ENCODE results near the gene EIF4G1.

Gene EIF4G1

DNA sequence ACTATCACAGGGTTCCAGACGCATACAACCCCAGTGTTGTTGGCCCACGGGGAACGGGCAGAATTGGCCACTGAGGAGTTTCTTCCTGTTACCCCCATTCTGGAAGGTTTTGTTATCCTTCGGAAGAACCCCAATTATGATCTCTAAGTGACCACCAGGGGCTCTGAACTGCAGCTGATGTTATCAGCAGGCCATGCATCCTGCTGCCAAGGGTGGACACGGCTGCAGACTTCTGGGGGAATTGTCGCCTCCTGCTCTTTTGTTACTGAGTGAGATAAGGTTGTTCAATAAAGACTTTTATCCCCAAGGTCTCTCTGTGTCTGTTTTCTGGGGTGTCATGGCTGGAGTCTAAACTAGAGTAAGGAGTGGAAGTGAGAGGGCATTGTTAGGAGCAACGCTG lies 5.7 kb upstream of the EIF4G1 start:
- DNase-seq, result no peak

DNA sequence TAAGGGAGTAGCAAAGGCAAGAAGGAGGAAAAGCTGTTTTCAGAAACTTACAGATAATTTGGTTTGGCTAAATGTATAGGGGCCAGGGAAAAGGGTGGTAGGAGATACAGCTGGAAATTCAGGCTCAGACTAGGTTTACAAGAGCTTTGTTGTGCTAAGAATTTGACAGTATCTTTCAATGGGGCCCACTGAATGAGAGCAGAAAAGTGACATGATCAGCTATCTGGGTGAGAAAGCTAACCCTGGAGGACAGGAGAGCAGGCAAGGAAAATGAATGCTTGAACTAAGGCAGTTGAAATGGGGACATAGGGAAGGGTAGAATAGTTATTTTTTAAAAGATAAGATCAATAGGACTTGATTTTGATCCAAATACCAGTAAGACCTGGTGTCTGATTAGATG lies 2.8 kb upstream of the EIF4G1 start:
- no peak for DNase-seq

DNA sequence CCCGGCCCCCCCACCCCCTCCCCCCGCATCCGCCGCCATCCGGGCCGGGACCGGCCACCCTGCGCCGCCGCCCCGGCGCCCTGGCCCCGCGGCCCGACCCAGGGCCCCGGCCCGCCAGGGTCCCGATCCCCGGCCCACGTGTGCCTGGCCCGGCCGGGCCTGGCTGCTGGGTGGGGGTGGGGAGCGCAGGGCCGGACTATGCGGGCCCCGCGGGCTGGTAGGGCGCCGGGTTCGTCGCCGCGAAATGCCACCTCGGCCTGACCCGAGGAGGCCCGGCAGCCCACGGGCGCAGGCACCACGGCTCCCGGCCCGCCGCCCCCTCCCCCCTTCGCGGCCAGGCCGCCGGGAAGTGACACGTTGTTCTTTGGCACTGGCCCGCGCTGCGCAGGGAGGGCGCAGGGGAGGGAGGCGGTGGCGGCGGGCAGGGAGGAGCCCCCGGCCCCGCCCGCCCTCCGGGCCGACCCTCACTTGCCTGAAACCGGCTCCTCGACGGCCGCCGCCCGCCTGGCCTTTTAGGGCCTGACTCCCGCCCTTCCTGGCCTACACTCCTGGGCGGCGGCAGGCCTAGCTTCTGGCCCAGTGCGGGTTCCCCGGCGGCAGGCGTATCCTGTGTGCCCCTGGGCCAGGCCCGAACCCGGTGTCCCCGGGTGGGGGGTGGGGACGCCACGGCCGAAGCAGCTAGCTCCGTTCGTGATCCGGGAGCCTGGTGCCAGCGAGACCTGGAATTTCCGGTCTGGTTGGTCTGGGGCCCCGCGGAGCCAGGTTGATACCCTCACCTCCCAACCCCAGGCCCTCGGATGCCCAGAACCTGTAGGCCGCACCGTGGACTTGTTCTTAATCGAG lies 515 bp downstream of the EIF4G1 start:
- peak; percentile 67 for DNase-seq

DNA sequence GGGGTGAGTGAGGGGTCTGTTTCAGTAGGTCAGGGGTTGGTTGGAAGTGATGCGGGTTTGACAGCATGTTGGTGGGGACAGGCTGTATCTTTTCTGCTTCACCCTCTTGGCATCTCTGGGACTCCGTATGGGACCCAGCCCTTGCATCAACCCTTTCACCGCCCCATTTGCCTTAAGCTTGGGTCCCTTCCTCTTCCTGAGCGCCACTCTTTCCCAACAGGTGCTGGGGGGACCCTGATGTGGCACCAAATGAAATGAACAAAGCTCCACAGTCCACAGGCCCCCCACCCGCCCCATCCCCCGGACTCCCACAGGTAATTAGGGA lies 1.1 kb downstream of the EIF4G1 start:
- DNase-seq, result no peak

DNA sequence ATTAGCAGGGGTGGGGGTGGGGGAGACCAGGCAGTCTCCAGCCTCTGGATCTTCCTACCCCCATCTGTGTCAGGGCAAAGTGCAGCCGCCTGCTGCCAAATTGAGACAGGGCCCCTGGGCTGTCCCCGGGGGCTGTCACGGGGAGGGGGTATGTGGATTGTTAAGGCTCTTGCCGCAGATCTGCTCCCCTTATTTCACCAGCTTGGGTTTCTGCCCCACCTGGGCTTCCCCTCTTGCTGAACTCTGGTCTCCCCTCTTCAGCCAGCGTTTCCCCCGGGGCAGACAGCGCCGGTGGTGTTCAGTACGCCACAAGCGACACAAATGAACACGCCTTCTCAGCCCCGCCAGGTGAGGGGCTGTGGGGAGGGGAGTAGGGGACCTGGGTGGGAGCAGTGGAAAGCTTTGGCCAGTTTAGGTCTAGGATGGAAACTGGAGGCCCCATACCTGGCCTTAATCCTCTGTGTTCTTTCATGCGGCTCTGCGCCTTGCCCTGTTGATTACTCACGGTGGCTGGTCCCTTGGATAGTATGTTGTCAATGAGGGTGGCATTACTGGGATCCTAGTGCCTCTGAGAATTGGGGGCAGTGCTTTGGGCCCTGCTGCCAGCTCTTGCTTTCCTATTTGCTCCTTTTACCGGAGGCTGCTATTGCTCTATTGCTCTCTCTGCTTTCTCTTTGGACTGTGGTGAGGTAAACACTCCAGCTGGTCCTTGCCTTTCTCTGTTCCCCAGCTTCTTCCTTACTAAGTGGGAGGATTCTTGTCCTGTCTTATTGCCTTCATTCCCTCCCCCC lies 1.7 kb downstream of the EIF4G1 start:
- DNase-seq, result no peak

DNA sequence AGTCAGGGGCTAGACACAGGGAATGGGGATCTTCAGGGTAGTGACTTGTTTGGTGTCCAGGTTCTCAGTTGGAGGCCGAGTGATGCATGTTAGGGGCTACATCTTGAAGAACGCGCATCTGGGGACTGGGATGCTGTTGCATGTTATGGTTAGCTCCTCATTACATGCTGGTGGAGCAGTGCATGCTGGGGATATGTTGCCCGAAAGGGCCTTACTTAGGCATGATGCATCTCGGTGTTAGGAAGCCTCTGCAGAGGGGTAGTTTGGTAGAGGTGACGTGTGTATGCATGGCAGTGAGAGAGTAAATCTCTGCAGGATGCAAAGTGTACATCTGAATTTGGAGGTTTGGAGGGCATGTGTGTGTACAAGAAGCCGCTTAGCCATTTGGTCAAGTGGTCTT lies 2.4 kb downstream of the EIF4G1 start:
- DNase-seq, result no peak

DNA sequence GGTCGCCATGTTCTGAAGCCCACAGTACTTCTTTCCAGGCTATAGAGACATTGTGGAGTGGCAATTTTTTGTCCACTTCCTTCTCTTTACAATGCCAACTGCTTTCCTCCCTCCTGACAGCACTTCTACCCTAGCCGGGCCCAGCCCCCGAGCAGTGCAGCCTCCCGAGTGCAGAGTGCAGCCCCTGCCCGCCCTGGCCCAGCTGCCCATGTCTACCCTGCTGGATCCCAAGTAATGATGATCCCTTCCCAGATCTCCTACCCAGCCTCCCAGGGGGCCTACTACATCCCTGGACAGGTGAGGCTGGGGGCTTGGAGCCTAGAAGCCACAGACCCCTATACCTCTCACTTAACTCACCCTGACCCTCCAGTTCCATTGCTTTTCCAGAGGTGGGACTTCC lies 2.8 kb downstream of the EIF4G1 start:
- no peak for DNase-seq

DNA sequence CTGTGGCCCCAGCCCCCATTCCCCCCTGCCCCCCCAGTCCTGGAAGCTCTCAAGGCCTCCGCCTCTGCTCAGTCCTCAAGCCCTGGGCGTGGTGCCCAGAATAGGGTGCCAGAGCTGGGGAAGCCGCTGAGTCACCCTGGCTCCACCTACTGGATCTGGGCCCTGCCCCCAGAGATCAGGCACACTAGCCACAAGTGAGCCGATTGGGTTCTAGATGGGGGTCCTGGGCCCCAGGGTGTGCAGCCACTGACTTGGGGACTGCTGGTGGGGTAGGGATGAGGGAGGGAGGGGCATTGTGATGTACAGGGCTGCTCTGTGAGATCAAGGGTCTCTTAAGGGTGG lies 5.7 kb downstream of the EIF4G1 start:
- peak; percentile 72 for DNase-seq

DNA sequence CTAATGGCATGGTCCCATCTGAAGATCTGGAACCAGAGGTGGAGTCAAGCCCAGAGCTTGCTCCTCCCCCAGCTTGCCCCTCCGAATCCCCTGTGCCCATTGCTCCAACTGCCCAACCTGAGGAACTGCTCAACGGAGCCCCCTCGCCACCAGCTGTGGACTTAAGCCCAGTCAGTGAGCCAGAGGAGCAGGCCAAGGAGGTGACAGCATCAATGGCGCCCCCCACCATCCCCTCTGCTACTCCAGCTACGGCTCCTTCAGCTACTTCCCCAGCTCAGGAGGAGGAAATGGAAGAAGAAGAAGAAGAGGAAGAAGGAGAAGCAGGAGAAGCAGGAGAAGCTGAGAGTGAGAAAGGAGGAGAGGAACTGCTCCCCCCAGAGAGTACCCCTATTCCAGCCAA lies 7.3 kb downstream of the EIF4G1 start:
- no peak for DNase-seq

DNA sequence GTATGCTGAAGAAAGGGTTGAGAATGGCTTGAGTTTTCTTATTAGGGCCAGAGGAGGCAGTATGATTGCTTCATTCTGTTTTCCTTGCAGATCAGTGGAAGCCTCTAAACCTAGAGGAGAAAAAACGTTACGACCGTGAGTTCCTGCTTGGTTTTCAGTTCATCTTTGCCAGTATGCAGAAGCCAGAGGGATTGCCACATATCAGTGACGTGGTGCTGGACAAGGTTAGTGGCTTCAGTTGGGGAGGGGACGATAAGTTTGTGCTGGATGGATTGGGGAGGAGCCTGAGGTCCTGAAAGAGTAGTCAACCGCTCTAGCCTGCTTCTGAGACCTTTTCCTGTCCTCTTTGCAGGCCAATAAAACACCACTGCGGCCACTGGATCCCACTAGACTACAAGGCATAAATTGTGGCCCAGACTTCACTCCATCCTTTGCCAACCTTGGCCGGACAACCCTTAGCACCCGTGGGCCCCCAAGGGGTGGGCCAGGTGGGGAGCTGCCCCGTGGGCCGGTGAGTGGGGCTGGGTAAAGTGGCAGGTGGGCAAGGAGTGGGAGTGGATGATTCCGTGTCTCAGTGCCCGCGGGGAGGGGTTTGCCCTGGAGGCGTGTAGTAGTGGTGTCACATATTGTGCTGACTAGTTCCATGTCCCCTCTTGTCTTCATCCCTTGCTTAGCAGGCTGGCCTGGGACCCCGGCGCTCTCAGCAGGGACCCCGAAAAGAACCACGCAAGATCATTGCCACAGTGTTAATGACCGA lies 8.5 kb downstream of the EIF4G1 start:
- no peak for DNase-seq

DNA sequence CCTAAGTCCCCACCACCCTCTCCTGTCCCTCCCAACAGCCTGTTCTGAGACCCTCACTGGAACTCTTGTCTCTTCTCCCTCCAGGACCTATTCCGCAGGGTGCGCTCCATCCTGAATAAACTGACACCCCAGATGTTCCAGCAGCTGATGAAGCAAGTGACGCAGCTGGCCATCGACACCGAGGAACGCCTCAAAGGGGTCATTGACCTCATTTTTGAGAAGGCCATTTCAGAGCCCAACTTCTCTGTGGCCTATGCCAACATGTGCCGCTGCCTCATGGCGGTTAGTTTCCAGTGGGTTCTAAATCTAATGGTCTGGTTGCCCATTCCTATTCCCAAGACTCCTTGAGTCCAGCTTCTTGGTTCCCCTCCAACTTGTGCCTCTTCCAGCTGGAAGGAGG lies 9.3 kb downstream of the EIF4G1 start:
- DNase-seq, result no peak

DNA sequence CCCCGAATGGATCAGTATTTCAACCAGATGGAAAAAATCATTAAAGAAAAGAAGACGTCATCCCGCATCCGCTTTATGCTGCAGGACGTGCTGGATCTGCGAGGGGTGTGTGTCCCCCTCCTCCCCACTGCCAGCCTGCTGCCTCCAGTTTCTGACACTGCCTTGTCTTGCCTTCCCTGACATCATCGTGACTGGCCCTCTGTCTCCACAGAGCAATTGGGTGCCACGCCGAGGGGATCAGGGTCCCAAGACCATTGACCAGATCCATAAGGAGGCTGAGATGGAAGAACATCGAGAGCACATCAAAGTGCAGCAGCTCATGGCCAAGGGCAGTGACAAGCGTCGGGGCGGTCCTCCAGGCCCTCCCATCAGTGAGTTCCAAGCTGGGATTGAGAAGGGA lies 10.9 kb downstream of the EIF4G1 start:
- no peak for DNase-seq

DNA sequence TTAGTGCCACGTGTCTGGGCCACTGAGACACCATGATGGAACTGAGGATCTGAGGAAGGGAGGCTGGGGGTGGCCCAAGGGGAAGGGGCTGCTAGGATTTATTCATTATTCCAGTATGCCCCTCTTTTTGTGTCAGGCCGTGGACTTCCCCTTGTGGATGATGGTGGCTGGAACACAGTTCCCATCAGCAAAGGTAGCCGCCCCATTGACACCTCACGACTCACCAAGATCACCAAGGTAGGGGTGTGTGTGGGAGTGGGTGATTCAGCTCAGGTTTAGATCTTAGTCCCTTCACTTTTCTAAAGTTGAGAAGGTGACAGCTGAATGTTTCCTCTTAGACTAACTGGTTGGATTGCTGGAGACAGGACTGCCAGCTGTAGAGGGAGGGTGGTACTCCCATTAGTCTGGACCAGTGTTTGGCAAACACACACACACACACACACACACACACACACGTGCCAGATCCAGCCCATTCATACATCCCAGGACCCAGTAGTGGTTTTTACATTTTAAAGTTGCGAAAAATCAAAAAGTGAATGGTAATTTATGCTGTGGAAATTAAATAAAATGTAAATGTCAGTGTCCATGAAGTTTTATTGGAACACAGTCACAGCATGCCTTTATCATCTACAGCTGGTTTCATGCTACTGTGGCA lies 11.4 kb downstream of the EIF4G1 start:
- DNase-seq, result peak; percentile 65

DNA sequence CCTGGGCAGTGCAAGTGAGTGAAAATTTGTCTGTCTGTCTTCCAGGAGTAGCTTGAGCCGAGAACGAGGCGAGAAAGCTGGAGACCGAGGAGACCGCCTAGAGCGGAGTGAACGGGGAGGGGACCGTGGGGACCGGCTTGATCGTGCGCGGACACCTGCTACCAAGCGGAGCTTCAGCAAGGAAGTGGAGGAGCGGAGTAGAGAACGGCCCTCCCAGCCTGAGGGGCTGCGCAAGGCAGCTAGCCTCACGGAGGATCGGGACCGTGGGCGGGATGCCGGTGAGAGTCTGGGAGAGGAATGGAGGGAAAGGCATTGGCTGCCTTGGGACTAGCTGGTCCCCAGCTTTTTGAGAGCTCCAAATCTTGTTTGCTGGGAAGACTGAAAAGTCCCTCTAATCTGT lies 12.8 kb downstream of the EIF4G1 start:
- DNase-seq, result no peak

DNA sequence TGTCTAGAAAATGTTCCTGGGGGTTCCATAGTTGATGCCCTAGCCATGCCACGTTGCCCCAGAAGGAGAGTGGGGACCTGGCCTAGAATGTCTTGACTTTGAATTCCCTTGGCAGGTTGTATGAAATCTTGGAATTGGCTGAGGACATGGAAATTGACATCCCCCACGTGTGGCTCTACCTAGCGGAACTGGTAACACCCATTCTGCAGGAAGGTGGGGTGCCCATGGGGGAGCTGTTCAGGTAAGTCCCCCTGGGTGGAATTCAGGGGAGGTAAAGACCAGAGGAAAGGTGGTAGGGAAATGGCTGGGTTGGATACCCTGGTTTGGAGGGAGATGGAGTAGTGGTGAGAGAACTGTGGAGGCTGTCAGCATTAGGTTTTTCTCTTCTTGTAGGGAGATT lies 14.1 kb downstream of the EIF4G1 start:
- no peak for DNase-seq

DNA sequence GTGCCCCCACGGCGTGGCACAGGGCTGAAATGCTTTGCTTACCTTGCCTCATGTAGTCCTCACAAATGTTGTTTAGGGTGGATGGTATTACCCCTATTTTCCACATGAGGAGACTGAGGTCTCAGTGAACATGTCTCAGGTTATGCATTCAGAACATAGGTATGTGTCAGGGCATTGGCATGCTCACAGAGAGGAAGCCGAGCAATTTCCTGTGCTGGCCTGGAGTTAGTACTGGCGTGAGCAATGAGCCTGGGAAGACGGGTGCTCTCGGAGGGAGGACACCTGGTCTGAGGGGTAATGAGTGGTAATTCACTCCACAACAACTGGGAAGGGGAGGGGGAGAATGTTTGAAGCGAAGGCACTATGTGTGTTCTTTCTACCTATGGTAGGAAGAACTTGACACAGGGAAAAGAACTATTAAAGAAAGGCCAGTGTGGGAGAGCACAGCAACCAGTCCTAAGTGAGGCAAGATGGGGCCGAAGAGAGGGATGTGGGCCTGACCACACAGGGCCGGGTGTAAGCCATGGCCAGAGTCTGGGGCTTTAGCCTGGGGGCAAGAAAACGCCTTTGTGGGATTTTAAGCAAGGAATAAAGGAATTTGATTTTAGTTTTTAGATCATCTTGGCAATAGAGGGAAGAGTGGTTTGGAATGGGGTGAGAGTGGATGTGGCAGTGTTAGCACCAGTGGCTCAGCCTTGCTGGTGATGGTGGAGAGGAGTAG lies 18.1 kb downstream of the EIF4G1 start:
- DNase-seq, result no peak

DNA sequence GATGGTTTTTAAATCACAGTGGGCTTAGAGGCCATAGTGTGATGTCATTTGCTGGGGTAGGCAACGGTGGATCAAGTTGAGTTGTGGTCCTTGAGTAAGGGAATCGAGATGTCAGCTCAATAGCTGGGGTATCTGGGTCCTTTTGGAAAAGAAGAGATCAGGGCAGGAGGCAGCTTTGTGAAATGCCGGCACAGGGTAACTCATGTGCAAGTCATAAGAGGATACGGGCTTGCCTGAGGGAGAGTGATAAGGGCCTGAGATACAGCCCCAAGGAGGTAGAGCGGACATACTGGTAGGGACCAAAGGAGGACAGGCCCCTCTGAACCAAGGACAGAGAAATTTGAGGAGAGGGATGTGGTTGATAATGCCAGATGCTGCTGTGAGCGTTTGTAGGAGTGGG lies 18.8 kb downstream of the EIF4G1 start:
- DNase-seq, result no peak

DNA sequence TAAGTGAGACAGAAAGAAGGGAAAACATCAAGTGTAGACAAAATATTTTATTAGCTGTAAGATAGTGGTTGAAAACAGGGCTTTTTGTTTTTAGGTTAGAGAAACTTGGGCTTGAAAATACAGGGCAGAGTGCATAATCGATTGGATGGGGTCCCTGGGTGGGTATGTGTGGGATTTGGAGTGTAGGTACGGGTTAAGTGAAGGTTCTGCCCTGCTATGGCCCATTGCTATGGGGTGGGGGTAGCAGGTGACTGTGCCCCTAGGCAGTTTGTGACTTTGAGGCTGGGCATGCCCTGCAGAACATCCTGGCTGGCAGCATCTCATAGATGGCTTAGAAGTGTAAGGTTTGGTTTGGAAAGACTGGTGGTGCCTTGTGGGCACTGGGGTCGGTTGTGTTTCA lies 19.3 kb downstream of the EIF4G1 start:
- no peak for DNase-seq

DNA sequence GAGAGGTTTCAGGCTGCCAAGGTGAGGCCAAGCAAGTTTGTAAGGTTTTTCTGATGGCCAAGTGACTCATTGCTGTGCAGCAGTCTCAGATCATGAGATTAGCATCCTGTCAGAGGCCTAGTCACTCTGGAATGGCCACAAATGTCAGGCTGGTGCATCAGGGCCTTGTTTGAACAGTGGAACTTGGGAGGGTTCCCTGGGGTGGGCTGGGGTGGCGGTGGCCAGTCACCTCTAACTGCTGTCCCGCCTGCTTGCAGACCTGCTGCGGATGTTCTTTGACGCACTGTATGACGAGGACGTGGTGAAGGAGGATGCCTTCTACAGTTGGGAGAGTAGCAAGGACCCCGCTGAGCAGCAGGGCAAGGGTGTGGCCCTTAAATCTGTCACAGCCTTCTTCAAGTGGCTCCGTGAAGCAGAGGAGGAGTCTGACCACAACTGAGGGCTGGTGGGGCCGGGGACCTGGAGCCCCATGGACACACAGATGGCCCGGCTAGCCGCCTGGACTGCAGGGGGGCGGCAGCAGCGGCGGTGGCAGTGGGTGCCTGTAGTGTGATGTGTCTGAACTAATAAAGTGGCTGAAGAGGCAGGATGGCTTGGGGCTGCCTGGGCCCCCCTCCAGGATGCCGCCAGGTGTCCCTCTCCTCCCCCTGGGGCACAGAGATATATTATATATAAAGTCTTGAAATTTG lies 20.2 kb downstream of the EIF4G1 start:
- peak; percentile 64 for DNase-seq

DNA sequence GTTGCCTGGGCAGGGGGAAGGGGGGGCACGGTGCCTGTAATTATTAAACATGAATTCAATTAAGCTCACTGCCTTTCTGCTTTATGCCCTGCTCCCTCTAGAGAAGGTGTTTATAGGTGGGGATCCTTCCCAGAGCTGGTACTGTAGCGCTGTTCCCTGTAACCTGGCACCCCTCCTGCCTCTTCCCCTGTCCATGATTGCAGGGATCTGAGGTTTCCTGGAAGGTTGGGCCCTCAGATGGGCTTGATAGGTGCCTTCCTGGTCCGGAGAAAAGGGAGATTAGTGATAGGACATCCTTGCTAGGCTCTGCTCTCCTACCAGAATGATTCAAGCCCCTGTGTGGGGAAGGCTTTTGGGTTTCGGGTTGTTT lies 20.9 kb downstream of the EIF4G1 start:
- DNase-seq, result no peak

DNA sequence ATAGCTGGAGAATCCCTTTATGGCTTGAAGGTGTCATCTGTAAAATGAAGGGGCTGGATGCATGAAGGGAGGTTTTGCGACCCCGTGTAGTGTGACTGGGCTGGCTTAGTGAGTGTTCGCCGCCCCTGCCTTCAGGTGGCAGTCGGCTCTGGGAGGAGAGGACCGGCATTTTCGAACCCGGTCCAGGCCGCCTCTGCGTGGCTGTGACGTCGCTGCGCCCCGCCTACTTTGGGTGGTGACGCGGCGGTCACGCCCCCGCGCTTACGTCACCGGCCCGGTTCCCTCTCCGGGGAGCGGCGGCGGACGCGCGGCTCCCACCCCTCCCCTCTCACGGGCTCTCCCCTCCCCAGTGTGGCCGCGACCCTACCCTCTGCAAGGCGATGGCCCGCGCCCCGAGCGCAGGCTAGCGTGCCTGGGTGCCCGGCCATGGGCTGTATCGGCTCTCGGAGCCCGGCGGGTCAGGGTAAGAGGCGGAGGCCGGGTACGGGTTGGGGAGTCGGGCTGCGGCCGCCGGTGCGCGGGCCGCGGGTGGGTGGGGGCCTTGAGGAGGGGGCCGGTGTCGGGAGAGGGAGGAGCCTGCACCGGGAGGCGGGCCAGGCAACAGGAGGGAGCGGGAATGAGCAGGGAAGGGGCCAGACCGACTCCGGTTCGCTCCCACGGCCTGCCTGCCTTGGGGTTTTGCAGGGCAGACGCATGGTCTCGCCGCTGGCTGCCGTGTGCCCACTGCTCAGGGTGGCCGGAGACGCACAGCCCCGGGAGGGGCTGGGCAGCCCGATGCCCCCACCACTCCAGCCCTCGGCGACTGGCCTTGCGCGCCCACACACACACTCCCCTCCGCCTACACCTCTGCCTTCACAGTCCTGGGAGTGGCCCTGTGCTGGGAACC lies 21.5 kb downstream of the EIF4G1 start:
- peak; percentile 95 for DNase-seq
